SK-N-MC (cell line): ENCODE data around the gene AANAT.

Experiments
- EZH2 ChIP-seq: fragments of 200-600 bp; sonication (generic); IDR thresholded peaks from one replicate; pipeline ENCODE4 v1.6.1; 2017; ENCODE audit warnings: antibody characterized with exemption
- POLR2AphosphoS5 ChIP-seq: IDR thresholded peaks from 2 replicates; pipeline ENCODE4 v1.6.1; 2012; ENCODE audit warnings: mild to moderate bottlenecking, low read depth, low read length, borderline replicate concordance

GRCh38 chr17:76467809-76468633 lies 618 bp downstream of the AANAT start:
- TF ChIP-seq POLR2AphosphoS5 (no peak), EZH2 (no peak)
